HG03457 (cell line): ENCODE results near the gene SF3B2.
A peak's percentile ranks its signal among the peaks of the same experiment; 100 is the strongest.
"Not testable (repeated sequence)": the region's sequence is repeated elsewhere in the genome, so short reads cannot be mapped to it uniquely, and the experiment has no call there.

Experiments used
- ATAC-seq: cut with Tn5 transposase; IDR thresholded peaks from one replicate; pipeline ENCODE4 v1.9.1; 2021; ENCODE audit warnings: moderate number of reproducible peaks; ENCODE audit not compliant: unreplicated experiment

The SF3B2 gene, protein sequence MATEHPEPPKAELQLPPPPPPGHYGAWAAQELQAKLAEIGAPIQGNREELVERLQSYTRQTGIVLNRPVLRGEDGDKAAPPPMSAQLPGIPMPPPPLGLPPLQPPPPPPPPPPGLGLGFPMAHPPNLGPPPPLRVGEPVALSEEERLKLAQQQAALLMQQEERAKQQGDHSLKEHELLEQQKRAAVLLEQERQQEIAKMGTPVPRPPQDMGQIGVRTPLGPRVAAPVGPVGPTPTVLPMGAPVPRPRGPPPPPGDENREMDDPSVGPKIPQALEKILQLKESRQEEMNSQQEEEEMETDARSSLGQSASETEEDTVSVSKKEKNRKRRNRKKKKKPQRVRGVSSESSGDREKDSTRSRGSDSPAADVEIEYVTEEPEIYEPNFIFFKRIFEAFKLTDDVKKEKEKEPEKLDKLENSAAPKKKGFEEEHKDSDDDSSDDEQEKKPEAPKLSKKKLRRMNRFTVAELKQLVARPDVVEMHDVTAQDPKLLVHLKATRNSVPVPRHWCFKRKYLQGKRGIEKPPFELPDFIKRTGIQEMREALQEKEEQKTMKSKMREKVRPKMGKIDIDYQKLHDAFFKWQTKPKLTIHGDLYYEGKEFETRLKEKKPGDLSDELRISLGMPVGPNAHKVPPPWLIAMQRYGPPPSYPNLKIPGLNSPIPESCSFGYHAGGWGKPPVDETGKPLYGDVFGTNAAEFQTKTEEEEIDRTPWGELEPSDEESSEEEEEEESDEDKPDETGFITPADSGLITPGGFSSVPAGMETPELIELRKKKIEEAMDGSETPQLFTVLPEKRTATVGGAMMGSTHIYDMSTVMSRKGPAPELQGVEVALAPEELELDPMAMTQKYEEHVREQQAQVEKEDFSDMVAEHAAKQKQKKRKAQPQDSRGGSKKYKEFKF

GRCh38 chr11:66051766-66052663 lies at the start of gene SF3B2:
SF3B2 (plus strand) TSS chr11:66052364; CDS start chr11:66052385, 21 bp downstream.
- peak; percentile 84 for ATAC-seq

- peak; percentile 25 for ATAC-seq
These were observed 49.4 kb upstream of the SF3B2 start for GRCh38 chr11:66002648-66003225.

- no peak for ATAC-seq
These were observed 48.9 kb upstream of the SF3B2 start for GRCh38 chr11:66003291-66003690.

GRCh38 chr11:66004186-66004585 lies 48.0 kb upstream of the SF3B2 start:
- ATAC-seq, result no peak

DNA sequence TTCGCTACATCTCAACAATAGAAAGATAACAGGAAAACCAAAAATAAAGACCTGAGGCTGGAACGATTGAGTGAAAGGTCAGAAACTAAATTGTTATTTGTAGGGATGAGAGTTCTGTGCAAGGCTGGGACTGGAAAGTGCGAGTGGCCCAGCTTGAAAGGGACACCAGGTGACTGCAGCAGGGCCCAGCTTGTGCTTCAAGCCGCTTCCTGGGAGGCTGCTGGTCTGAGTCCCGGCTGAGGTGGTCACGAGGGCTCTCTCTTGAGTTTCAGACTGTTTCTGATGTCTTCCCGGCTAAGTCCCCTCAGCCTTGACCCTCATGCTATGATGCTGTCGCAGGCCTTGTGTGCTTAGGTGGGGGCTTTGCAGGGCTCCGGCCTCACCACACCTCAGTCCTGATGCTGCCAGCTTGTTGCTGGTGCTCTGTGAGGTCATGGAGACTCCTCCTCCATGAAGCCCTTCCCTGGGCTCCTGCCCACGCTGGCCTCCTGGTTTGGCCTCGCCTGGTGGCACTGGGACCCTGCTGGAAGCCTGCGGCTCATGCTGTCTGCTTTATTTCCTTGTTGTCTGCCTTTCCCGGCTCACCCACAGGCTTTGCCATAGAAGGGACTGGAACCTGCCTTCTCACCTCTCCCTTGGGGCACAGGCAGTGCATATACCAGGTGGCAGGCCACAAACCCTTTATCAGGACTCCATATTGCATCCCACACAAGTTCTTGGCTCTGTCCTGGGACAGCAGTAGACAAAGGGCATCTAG lies 45.9 kb upstream of the SF3B2 start:
- ATAC-seq, result no peak

GRCh38 chr11:66006891-66007176 lies 45.3 kb upstream of the SF3B2 start:
- no peak for ATAC-seq

DNA sequence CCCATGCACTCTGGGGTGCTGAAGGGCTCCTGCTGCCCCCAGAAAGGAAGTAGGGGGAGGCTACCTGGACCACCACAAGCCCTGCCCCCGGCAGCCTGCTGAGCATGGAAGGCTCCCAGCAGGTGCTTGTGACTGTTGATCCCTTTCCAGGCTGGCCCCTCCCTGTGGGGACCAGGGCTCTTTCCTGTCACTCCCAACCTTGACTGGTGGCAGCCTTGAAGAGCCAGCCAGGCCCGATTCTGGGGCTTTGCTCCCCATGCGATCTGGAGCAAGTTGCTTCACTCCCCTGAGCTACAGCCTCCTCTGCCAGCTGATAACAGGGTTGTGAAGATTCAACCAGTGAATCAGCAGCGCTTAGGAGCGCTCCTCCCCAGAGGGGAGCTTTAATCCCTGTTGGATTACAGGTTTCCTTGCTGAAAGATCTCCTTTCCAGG lies 44.9 kb upstream of the SF3B2 start:
- ATAC-seq, result no peak

GRCh38 chr11:66008095-66008467 lies 44.1 kb upstream of the SF3B2 start:
- no peak for ATAC-seq

GRCh38 chr11:66008468-66009101 lies 43.6 kb upstream of the SF3B2 start:
- no peak for ATAC-seq

DNA sequence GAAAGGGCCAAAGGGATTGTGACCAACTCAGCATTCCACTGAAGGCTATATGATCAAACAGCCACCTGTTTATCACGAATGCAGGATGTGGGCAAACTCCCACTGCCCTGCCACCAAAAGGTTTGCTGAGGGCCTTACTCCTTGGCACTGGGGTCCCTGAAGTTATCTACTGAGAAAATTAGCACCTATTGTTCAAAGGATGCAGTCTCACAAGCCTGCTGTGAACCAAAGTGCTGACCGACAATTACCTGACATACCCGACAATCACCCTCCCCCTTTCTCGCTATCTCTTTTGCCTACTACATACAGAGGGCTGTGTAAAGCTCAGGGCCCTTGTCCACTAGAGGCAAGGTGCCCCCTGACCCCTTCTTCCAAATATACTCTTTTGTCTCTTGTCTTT lies 42.1 kb upstream of the SF3B2 start:
- not testable (repeated sequence) for ATAC-seq

GRCh38 chr11:66011239-66011784 lies 40.9 kb upstream of the SF3B2 start:
- ATAC-seq, result no peak

GRCh38 chr11:66011785-66012303 lies 40.3 kb upstream of the SF3B2 start, which contains the start of gene CST6:
CST6 (plus strand) TSS chr11:66012008; CDS start chr11:66012045, 37 bp downstream.
- ATAC-seq, result no peak

DNA sequence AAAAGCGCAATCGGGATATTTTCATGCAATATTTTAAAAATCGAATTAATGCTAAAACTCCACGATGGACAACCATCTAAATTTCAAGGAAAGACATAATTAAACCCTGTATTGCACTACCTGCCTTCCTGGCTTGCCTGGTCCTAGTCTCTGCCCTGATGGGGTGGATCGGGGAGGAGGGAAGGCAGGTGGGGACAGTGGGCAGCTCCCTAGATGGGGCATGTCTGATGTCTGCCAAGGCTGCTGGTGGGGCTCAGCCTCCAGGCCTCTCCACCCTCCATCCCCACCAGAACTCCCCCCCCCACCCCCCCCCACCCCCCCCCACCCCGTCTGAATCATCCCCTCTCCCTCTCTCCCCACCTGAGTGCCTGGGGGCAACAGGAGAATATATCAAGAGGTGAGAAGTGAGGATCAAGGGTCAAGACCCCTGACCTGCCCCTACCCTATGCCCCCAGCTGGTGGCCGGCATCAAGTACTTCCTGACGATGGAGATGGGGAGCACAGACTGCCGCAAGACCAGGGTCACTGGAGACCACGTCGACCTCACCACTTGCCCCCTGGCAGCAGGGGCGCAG lies 39.7 kb upstream of the SF3B2 start:
- no peak for ATAC-seq

DNA sequence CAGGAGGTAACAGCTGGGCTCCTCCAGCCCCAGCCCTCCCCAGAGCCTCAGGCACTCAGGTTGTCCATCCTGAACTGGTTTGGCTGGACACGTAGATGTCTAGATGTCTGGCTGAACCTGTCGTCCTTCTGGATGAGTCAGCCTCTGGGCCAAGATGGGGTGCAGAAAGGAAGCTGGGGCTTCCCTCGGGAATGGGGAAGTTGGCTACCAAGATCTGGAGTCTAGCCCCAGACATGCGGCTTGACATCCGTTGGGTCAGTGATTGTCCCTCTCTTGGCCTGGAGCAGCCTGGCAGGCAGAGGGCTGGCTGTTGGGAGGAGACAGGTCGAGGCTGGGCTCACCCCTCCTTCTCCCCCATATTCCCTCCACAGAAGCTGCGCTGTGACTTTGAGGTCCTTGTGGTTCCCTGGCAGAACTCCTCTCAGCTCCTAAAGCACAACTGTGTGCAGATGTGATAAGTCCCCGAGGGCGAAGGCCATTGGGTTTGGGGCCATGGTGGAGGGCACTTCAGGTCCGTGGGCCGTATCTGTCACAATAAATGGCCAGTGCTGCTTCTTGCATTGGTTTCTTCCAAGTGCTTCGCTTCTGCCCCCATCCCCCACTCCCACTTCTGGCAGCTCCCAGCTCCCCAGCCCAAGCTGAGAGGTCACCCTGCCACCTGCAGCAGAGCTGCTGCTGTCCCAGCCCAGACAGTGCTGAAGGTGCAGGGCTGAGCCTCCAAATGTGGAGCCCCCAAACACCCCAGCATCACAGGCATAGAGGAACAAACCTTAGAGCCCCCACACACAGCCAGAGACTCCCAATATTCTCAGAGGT lies 39.0 kb upstream of the SF3B2 start:
- no peak for ATAC-seq

- no peak for ATAC-seq
These were observed 38.4 kb upstream of the SF3B2 start for GRCh38 chr11:66013762-66014100.

- ATAC-seq, result no peak
These were observed 37.2 kb upstream of the SF3B2 start for GRCh38 chr11:66014804-66015453.

DNA sequence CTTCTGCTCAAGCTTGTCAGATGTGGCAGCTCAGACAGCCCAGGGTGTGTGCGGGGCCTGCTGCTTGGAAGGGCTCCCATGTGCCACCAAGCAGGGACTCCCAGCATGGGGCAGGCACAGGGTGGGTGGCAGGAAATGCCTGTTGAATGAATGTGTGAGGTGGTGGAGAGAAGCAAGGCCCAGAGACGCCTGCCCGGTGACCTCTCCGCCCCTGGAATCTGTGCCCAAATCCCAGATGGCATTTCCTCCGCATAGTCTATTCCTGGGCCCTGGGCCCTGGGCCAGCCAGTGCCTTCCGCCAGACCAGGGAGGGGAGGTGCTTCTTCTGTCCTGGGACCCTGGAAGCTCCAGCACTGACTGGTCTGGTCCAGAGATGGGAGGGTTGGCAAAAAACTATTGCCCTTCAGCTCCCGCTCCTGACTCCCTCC lies 36.7 kb upstream of the SF3B2 start:
- no peak for ATAC-seq
